Fibroblast of skin of abdomen (primary cell): ENCODE measurements around the gene STEAP4. TPM values are rescaled to one million over a fixed set of nuclear protein-coding genes. Genes with fewer than 3 reads are reported as not detected.
A peak's percentile ranks its signal among the peaks of the same experiment; 100 is the strongest.

Source experiments
- DNase-seq: peaks from one replicate; pipeline ENCODE4 v3.0.0-alpha.2; 2013
- polyA plus RNA-seq, 2 experiments: library from polyadenylated mRNA; unstranded; fragments of 120-200 nt; gene quantifications; one replicate each; pipeline ENCODE4 v1.2.1, GENCODE V29; 2013; ENCODE audit not compliant: insufficient read length in 2 of 2

The STEAP4 gene
- 0.05 TPM for polyA plus RNA-seq (2013, experiment 1 of 2; ENCODE audit: insufficient read length)
- 0.01 TPM for polyA plus RNA-seq (2013, experiment 2 of 2; ENCODE audit: insufficient read length)

DNA sequence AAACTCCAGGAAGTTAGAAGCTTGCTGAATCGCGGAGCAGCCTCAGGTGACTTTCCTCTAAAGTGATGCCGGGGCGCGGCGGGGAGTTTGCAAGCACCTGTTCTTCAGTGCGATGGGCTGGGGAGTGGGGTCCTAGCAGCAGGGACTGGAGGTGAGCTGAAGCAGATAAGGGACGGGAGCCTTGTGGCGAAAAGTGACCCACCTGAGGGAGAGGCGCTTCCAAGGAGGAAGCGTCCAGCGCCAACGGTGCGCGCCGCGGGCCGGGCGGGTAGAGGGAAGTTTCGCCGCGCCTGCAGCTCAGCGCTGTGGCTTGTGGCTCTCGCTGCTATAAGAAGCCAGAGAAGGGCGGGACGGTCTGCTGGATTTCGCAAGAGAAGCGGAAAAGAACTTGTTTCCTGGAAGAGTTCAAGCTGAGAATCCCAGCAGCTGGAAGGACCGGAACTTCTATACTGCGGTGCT lies at the start of gene STEAP4:
Gene STEAP4, minus strand, starts transcription at position 305 of the 459 bp plus-strand sequence. CDS start 22,625 bp downstream, outside the sequence.
- peak; percentile 38 for DNase-seq

- DNase-seq = no peak
These were observed 48.3 kb upstream of the STEAP4 start for GRCh38 chr7:88355011-88355410.

- no peak for DNase-seq
These were observed 43.4 kb upstream of the STEAP4 start for GRCh38 chr7:88350118-88350517.

DNA sequence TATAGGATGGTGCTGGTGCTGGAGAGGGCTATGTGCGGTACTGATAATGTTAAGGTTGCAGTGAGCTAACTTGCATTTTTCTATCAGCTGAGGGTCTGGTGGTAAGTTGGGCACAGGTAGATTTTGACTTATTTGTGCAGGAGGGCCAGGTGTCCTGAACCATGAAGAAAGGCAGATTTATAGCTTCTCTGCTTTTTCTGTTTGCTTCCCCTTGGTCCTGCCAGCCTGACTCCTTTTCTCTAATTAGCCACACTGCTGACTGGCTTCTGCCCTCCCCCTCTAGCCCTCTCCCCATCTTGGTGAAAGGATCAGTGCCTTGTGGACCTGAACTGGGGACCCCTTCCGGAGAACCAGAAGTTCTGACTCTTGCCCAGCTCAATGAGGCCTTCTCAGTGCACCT lies 40.8 kb upstream of the STEAP4 start:
- DNase-seq = no peak

DNA sequence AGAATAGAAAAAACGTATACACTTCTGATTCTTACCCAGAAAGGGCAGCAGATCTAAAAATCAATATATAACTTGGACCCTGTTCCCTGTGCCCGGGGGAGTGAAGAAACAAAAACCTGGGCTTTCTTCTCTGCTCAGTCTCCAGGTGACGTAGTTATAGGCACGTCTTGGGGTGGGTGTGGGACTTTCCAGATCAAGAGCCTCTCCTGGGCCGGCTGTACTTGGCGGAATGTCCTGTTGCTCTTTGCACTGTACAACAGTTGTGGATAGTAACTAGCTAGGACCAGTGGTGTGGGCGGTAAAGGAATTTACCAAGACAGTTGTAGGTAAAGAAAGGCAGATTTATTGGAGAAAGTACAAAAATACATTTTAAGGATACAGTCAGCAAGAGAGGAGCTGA lies 40.4 kb upstream of the STEAP4 start:
- no peak for DNase-seq

GRCh38 chr7:88346357-88346756 lies 39.7 kb upstream of the STEAP4 start:
- no peak for DNase-seq

DNA sequence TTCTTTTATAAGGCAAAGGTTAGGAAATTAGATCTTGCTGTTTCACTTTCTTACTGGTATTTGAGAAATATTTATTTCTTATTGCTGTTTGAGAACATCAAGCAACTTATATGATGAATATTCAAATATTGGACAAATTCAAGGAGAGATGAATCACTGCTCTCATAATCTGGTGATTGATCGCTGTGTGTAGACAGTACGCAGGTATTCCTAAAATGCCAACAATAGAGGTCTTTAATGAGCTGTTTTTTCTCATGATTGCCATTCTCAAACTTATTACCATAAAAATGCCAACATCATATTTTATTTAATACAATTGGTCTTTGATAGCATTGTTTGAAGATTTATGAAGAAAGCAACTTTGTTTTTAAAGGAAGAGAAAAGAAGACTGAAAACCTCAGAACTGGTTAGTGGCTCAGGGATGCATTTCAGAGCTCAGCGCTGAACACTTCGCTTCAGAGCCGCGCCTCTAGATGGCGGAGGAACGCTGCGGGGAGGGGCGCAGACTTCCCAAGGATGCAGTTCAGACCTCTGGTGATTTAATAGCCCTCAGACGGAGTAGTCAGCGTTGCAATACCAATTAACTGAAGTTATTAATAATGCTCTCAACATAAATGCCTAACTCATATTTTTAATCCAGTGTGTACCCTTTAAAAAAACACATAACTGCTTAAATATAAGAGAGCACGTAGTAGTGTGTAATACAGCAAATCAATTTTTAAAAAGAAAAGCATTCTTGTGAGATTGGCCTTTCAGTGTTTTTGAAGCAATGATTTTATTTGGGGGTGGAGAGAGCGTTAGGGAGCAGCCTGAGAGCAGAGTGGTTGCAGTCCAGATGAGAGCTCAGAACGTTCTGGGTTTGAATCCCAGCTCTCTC lies 38.5 kb upstream of the STEAP4 start:
- peak; percentile 33 for DNase-seq

GRCh38 chr7:88344271-88344670 lies 37.6 kb upstream of the STEAP4 start:
- DNase-seq = no peak

DNA sequence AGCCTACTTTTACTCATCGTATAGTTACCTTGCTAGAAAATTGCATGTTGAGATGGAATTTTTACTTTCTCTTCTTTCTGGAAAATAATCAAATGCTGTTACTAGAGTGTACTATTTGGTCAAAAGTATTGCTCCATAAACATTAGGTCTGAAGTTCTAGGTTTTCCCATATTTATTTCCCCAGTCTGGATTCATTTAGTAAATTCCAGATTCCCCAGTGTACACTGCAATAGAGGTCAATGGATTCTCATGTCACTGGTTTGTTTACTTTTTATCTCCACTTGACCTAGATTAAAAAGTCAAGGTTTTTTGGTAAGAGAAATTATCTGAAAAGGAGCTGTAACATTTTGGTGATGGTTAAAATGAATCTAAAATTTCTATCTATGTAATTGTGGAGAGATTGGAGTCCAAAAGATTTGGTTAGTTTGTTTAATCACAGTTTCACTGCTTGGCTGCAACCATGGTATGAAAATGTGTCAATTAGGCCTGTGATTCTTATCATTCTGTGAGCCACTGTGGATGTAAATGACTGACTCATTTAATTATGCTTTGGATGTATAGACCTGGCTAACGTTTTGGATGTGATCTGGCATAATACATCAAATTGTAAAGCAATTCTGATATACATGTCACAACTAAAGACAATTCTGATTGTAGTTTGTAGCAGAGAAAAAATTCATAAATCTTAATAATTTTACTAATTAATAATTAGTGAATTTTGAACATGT lies 32.7 kb upstream of the STEAP4 start:
- no peak for DNase-seq

- no peak for DNase-seq
These were observed 31.8 kb upstream of the STEAP4 start for GRCh38 chr7:88338503-88338902.

- DNase-seq = peak; percentile 40
These were observed 30.9 kb upstream of the STEAP4 start for GRCh38 chr7:88337572-88337971.

DNA sequence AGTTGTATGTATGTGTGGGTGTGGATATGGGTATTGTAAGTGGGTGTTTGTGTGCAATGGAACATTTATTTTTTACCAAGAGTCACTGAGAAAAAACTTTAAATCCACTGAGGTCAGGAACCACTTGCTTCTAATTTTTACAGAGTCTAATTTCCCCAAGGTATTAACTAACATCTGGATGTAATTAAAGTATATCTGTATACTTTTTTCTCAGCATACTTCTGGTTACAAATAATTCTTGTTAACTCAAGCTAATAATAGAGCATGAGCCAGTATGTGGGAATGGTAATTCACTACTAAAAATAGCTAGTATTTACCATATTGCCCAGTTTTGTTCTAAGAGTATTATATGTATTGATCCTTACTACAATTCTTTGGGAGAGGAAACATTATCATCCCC lies 24.6 kb upstream of the STEAP4 start:
- peak; percentile 20 for DNase-seq

GRCh38 chr7:88329532-88330463 lies 23.1 kb upstream of the STEAP4 start:
- DNase-seq = no peak

- no peak for DNase-seq
These were observed 22.1 kb upstream of the STEAP4 start for GRCh38 chr7:88328787-88329186.

GRCh38 chr7:88324699-88325098 lies 18.0 kb upstream of the STEAP4 start:
- DNase-seq = no peak

DNA sequence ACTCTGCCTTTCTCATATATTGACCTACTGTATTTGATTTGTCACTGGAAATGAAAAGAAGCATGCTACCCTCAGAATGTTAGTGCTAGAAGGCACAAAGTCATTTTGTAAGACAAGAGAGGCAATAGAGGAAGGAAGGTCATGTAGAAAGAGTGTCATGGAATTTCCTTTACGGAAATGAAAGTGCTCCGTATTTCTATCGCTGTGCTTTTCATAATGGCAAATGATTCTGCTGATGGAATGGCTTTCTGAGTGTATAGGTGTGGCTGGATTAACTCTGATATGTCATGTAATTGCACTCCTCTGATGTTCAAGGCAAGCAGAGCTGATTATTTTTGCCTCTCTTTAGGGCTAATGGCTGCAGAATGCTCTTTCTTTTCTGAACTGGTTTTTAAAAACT lies 15.5 kb upstream of the STEAP4 start:
- no peak for DNase-seq

DNA sequence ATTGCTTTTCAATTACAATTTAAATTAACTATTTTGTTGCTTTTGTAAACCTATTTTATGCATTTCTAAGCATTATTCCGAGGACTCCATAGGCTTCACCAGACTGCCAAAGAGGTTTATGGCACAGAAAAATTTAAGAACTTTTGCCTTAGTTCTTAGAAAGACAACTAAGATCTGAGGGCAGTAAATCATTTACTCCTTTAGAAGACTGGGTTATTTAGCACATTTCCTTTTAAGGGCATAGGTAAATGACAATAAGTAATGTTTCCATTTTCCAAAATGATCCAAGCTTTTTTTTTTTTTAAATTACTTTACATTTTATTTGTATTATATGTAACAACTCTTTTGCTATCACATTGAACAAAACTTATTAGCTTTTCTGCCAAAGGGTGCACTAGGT lies 15.0 kb upstream of the STEAP4 start:
- DNase-seq = no peak

DNA sequence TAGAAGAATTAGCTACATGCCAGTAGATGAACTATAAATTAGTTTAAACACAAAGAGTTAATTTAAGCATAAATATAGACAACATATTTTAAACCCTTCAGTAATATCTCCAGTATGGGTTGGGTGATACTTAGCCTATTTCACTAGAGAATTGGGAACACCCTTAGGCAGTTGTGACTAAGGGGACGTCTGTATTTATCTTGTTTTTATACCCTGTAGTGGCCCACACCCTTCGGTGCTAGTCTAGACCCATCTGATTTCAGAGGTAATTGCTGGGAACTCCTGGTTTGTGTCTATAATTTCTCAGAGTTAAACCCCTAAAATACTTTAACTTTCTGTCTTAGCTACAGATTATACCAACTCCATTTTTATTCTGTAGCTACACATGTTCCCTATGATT lies 11.5 kb upstream of the STEAP4 start:
- no peak for DNase-seq

DNA sequence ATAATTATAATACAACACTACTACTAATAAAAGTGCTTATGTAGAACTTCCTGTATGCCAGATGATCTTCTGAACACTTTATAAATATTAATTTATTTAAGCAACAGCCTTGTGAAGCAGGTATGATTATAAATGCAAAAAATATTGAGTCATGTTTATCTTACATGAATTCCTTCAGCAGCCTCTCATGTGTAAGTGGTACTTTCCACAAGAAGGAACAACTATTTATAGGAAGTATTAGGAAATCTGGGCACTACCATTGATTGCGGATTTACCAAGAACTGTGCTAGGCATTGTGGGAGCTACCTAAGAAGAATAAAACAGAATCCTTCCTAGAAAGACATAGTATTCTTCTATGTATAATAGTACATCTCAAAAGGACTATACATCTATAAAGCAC lies 10.7 kb upstream of the STEAP4 start:
- no peak for DNase-seq

DNA sequence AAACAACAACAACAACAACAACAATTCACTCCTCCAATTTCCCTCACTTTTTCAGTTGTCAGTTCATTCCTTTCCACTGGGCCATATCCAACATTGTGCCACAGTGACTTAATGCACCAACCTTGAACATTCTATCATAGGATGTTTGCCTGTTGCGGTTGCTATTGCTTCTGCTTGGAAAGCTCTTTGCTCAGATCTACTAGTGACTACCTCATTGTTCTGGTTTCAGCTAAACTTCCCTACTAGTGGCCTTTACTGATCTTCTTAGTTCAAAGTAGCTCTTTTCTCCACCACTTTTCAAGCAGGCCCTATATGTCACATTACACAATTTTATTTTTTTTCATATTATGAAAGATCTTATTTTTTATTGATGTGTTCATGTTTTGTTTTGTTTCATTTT lies 9.8 kb upstream of the STEAP4 start:
- DNase-seq = no peak

DNA sequence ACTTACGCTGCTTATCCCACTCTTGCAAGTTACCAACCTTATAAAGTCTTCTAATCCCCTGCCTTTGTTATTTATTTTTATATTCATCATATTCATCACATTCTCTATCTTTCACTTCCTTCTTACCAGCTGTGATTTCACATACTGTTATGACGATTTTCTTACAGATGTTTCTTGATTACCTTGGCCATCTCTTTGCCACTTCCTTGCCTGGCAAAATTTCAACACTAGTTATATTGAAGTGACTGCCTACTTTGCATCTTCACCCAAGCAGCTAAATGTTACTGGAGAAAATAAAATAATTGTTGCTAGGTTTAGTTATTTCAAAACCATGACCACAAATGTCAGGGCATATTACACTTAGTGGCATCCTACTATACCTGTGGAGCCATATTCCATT lies 8.8 kb upstream of the STEAP4 start:
- DNase-seq = no peak

DNA sequence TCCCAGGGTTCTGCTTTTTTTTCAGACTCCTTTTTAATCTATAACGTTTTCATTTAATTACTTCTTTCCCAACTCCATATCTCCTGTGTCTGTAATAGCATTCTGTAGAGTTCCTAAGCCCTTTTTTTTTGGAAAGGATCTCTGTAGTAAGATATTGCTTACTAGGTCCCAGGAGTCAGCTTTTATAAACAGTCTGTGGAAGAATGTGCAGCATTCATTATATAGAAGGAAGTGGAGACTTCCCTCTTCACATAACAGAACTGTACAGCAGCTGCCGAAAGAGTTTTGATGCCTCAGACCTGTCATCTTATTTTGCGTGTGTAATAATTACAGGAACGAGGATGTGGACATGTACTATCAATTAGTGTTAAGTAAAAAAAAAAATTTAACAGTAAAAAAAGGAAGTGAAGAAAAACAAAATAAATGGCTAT lies 7.4 kb upstream of the STEAP4 start:
- DNase-seq = no peak
